ENCODE measurements around the gene CYB561D2.

CYB561D2 gene

GRCh38 chr3:50385754-50386153 is 35.1 kb downstream of the CYB561D2 start:
- in situ Hi-C loops (cut with HindIII; ENCODE audit: low sequenced_read_pairs): no loop called here

GRCh38 chr3:50388016-50388719 is 37.5 kb downstream of the CYB561D2 start:
- in situ Hi-C loops (cut with HindIII; ENCODE audit: low sequenced_read_pairs): no loop called here

DNA sequence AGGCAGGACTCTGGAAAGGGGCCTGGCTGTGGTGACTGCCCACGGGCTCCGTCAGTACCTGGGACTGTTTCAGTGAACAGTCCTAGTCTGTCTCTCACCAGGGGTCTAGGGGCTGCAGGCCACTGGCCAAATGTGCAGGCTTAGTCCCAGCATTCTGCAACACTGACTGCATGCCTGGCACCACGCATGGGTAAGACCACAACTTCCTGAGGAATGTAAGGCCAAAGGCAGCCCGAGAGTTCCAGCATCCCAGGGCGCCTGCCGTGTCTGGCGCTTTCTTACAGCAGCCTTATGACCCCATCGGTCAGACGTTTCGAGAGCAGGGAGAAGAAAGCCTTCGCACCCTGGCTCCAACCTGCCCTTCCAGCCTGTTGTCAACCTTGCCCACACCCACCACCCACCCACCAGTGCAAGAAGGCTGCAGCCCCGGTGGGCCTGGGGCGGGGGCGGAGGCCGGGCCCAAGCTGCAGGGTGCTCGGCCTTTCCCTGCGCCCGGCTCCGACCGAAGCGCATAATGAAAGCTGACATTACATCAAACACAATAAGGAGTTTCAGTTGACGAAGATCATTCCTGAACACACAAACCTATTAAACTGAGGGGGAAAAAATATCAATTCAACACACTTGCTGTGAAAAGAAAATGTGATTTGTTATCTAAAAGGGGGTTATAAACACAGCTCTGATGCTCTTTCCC is 38.2 kb downstream of the CYB561D2 start:
- in situ Hi-C loops (cut with HindIII; ENCODE audit: low sequenced_read_pairs): no loop called here

- in situ Hi-C loops (cut with HindIII; ENCODE audit: low sequenced_read_pairs): no loop called here
Measured at GRCh38 chr3:50389414-50389767, 38.7 kb downstream of the CYB561D2 start.

DNA sequence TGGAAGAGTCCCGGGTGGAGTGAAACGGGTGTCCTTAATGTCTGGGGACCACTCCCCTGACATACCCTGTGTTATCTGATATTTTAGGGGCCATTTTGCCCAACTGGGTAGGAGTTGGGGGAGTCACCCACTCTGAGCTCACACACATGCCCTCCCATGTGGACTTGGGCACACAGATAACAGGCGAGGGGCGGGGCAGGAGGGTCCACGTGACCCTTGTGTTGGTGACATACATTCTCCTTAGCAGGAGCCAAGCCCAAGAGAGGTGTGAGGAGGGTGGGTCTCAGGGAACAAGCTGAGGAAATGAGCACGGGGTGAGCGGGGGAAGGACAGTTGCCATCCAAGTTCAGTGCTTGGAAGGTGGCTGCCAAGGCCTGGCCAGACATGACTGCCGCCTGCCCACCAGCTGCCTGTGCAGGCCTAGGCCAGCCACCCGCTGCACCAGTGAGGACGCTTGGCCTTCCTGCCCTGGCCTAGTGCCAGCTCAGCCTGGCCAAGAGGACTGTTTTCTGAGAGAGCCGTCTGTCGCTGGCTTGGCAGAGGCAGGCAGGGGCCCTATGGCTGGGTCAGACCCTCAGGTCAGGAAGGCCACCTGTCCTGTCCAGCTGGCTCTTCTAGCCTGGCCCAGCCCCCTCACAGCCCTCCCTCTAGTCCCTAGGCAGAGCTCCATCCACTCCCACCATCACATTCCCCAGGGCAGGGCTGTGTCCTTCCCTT is 40.0 kb downstream of the CYB561D2 start:
- in situ Hi-C loops (cut with HindIII; ENCODE audit: low sequenced_read_pairs): no loop called here

GRCh38 chr3:50392101-50392715 is 41.5 kb downstream of the CYB561D2 start:
- in situ Hi-C loops (cut with HindIII; ENCODE audit: low sequenced_read_pairs): no loop called here

DNA sequence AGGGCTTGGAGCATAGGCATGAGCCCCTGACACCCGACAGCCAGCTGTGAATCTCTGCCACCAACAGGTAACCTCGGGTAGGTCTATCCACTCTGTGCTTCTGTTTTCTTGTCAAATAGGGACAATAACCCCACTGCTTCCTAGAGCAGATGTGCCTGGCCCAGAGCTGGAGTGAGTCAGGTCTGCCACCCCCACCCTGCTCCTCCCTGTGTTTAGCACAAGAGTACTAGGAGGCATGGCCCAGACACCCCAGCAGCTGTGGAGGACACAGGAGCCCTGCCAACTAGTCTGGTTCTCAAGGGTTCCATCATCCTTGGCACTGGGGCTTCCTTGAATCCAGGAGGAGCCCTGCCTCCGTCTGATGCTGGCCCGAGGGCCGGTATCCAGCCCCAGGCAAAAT is 42.4 kb downstream of the CYB561D2 start:
- in situ Hi-C loops (cut with HindIII; ENCODE audit: low sequenced_read_pairs): no loop called here

- in situ Hi-C loops (cut with HindIII; ENCODE audit: low sequenced_read_pairs): no loop called here
Measured at GRCh38 chr3:50395070-50395860, 44.6 kb downstream of the CYB561D2 start.

GRCh38 chr3:50396502-50396901 is 45.8 kb downstream of the CYB561D2 start:
- in situ Hi-C loops (cut with HindIII; ENCODE audit: low sequenced_read_pairs): no loop called here

GRCh38 chr3:50401978-50402595 is 51.4 kb downstream of the CYB561D2 start:
- in situ Hi-C loops (cut with HindIII; ENCODE audit: low sequenced_read_pairs): no loop called here
